Neuronal stem cell (in vitro differentiated cells): Measurements from ENCODE around the gene MED13L.

Source experiments
- DNase-seq: peaks from one replicate; pipeline ENCODE4 v3.0.0-alpha.2; 2013; ENCODE audit warnings: low spot score
- H2AFZ ChIP-seq: one replicate; pipeline ENCODE4 v1.6.1; 2013; ENCODE audit warnings: mild to moderate bottlenecking, low read length, inconsistent platforms
- H2AK5ac ChIP-seq: 2 replicates; pipeline ENCODE4 v1.6.1; 2013; ENCODE audit warnings: low read depth, mild to moderate bottlenecking, inconsistent platforms, low read length, moderate library complexity, mixed read lengths
- H2BK120ac ChIP-seq: 2 replicates; pipeline ENCODE4 v1.6.1; 2013; ENCODE audit warnings: low read depth, mild to moderate bottlenecking, inconsistent platforms, low read length, moderate library complexity, mixed read lengths
- H2BK12ac ChIP-seq: one replicate; pipeline ENCODE4 v1.6.1; 2013; ENCODE audit warnings: low read length, inconsistent platforms
- H2BK15ac ChIP-seq: 2 replicates; pipeline ENCODE4 v1.6.1; 2013; ENCODE audit warnings: mild to moderate bottlenecking, low read length, inconsistent platforms, mixed read lengths
- H2BK5ac ChIP-seq: one replicate; pipeline ENCODE4 v1.6.1; 2013; ENCODE audit warnings: inconsistent platforms, mild to moderate bottlenecking, low read length, moderate library complexity
- H3K14ac ChIP-seq: one replicate; pipeline ENCODE4 v1.6.1; 2013; ENCODE audit warnings: low read length, inconsistent platforms
- H3K18ac ChIP-seq: 2 replicates; pipeline ENCODE4 v1.6.1; 2013; ENCODE audit warnings: low read length, inconsistent platforms
- H3K23ac ChIP-seq: 2 replicates; pipeline ENCODE4 v1.6.1; 2013; ENCODE audit warnings: low read depth, mild to moderate bottlenecking, mixed read lengths, low read length, inconsistent platforms; ENCODE audit not compliant: poor library complexity
- H3K27ac ChIP-seq: replicated peaks from 3 replicates; pipeline ENCODE4 v1.5.1; 2013; ENCODE audit warnings: low read length, inconsistent platforms
- H3K27me3 ChIP-seq, 3 experiments: 2 replicates each; pipeline ENCODE4 v1.6.1; 2013; ENCODE audit warnings: low read length in 3 of 3, mild to moderate bottlenecking in 2 of 3, inconsistent platforms in 1 of 3, low read depth in 1 of 3, mixed read lengths in 1 of 3, moderate library complexity in 1 of 3; ENCODE audit not compliant: control insufficient read depth in 3 of 3, insufficient read depth in 3 of 3
- H3K36me3 ChIP-seq, 2 donors: replicated peaks in 1 of 2; 2 replicates each; pipeline ENCODE4 v1.6.1; 2013; ENCODE audit warnings: low read length in 2 of 2; ENCODE audit not compliant: control insufficient read depth in 2 of 2, insufficient read depth in 2 of 2
- H3K4ac ChIP-seq: 2 replicates; pipeline ENCODE4 v1.6.1; 2013; ENCODE audit warnings: inconsistent platforms, mild to moderate bottlenecking, low read length, moderate library complexity
- H3K4me1 ChIP-seq, 2 donors: 1 replicate in 1 of 2; 2 replicates in 1 of 2; pipeline ENCODE4 v1.6.1; 2013; ENCODE audit warnings: low read length in 2 of 2, low read depth in 1 of 2; ENCODE audit not compliant: control insufficient read depth in 2 of 2, insufficient read depth in 1 of 2
- H3K4me2 ChIP-seq: one replicate; pipeline ENCODE4 v1.6.1; 2013; ENCODE audit warnings: mild to moderate bottlenecking, low read length, inconsistent platforms; ENCODE audit not compliant: insufficient read depth, poor library complexity, severe bottlenecking
- H3K4me3 ChIP-seq, 2 donors: 2 replicates each; pipeline ENCODE4 v1.5.1; 2013; ENCODE audit warnings: low read length in 2 of 2, mild to moderate bottlenecking in 2 of 2, inconsistent platforms in 1 of 2, moderate library complexity in 1 of 2
- H3K79me1 ChIP-seq: one replicate; pipeline ENCODE4 v1.6.1; 2013; ENCODE audit warnings: low read depth, mild to moderate bottlenecking, inconsistent platforms, low read length, moderate library complexity
- H3K9ac ChIP-seq: one replicate; pipeline ENCODE4 v1.6.1; 2013; ENCODE audit warnings: mild to moderate bottlenecking, low read depth, low read length, inconsistent platforms; ENCODE audit not compliant: poor library complexity
- H3K9me3 ChIP-seq, 2 donors: replicated peaks in 1 of 2; 2 replicates each; pipeline versions ENCODE3 to v1.6.1; 2013; ENCODE audit warnings: low read length in 2 of 2, mild to moderate bottlenecking in 2 of 2, inconsistent platforms in 1 of 2, low read depth in 1 of 2, mixed read lengths in 1 of 2, moderate library complexity in 1 of 2; ENCODE audit not compliant: control insufficient read depth in 2 of 2, insufficient read depth in 1 of 2
- H4K8ac ChIP-seq: one replicate; pipeline ENCODE4 v1.6.1; 2013; ENCODE audit warnings: low read depth, mild to moderate bottlenecking, inconsistent platforms, low read length, moderate library complexity
- H4K91ac ChIP-seq: one replicate; pipeline ENCODE4 v1.6.1; 2013; ENCODE audit warnings: low read length, low read depth, mild to moderate bottlenecking, inconsistent platforms; ENCODE audit not compliant: poor library complexity
- WGBS, 2 donors: extraction: QIAGEN DNeasy Blood & Tissue Kit; methylation state at CpG; one replicate each; pipeline ENCODE4 v1.1.7; 2013; ENCODE audit warnings: missing lambda C conversion rate in 2 of 2, mixed read lengths in 1 of 2; ENCODE audit not compliant: insufficient read length in 2 of 2, insufficient replicate concordance in 1 of 2; ENCODE audit errors: extremely low coverage in 2 of 2; 5-methylcytosine and 5-hydroxymethylcytosine counted together

Gene MED13L

DNA sequence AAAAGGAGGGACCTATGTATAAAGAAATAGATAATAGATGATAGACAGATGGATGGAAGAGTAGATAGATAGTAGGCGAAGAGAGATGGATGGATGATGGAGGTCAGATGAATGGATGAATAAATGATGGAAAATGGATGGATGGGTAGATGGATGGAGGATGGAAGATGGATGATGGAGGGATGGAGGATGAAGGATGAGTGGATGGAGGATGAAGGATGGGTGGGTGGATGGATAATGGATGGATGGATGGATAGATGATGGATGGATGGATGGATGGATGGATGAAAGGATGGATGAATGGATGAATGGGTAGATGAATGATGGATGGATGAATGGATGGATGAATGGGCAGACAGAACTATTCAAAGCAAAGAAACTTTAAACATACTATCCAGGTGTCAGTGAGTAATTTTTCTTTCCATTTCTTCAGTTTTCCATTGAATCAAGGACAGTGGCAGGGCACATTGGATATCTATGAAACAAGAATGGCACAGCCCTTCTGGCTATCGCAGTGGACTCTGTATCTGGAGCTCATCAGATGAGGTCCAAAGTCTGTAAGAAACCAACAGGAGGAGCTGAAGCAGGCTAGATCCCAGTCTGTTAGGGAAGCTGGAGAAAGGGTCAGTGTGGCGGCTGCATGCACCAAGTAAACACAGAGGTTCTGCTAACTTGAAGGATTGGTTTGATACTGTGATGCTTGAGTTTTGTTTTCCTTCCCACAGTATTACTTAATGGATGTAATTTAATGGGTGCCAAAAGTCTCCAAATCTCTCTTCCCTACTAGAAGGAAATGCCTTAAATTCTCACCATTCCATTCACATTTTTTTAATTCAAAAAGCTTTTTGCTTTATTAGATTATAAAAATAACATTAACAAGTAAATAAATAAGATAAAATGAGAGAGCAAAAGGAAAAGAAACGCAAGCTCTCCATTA, 18.1 kb upstream of the MED13L start:
- H2BK120ac ChIP-seq, result no peak overlapping the region
- H2AK5ac ChIP-seq, result peak overlapping the region; percentile 39
- no peak overlapping the region for H3K4me3 ChIP-seq
- no peak overlapping the region for H3K4ac ChIP-seq
- H2BK5ac ChIP-seq, result no peak overlapping the region
- no peak overlapping the region for H2AFZ ChIP-seq
- H3K4me2 ChIP-seq, result no peak overlapping the region
- H3K9ac ChIP-seq, result no peak overlapping the region
- H3K27ac ChIP-seq, result no peak overlapping the region
- 100% methylated on average over 1 of the region's 4 CpGs for WGBS, 2 donors
- peaks cover 0 to 21% (median 0%) of the 10 kb centered on the region in 3 experiments for H3K27me3 ChIP-seq
- H3K14ac ChIP-seq, result no peak overlapping the region
- H2BK12ac ChIP-seq, result no peak overlapping the region
- no peak overlapping the region for H3K23ac ChIP-seq
- no peaks in the 10 kb centered on the region for H3K79me1 ChIP-seq
- no peak overlapping the region for H2BK15ac ChIP-seq
- H4K91ac ChIP-seq, result no peak overlapping the region
- no peaks in the 10 kb centered on the region for H3K9me3 ChIP-seq
- H4K8ac ChIP-seq, result no peak overlapping the region
- H3K4me1 ChIP-seq, result peaks cover 0 to 9% of the 10 kb centered on the region in 2 donors
- no peak for DNase-seq
- H3K18ac ChIP-seq, result peak overlapping the region; percentile 61
- H3K36me3 ChIP-seq, result no peaks in the 10 kb centered on the region

GRCh38 chr12:116294454-116295165, 17.1 kb upstream of the MED13L start:
- Histone ChIP-seq H3K4ac (no peak overlapping the region), H3K9me3 (no peaks in the 10 kb centered on the region), H3K4me3 (no peak overlapping the region), H3K18ac (no peak overlapping the region), H2BK120ac (no peak overlapping the region), H3K27me3 (peaks cover 0 to 11% (median 0%) of the 10 kb centered on the region in 3 experiments), H2BK12ac (no peak overlapping the region), H3K79me1 (no peaks in the 10 kb centered on the region), H3K27ac (peak overlapping the region; percentile 28), H3K23ac (no peak overlapping the region), H4K8ac (no peak overlapping the region), H3K9ac (no peak overlapping the region), H4K91ac (no peak overlapping the region), H2BK5ac (no peak overlapping the region), H2BK15ac (no peak overlapping the region), H2AFZ (no peak overlapping the region), H3K4me2 (no peak overlapping the region), H2AK5ac (no peak overlapping the region), H3K4me1 (peaks cover 0 to 7% of the 10 kb centered on the region in 2 donors), H3K14ac (no peak overlapping the region), H3K36me3 (no peaks in the 10 kb centered on the region)
- no peak for DNase-seq
- no CpG with 5 or more reads among the region's 4 CpGs for WGBS, 2 donors

GRCh38 chr12:116293687-116294453, 16.4 kb upstream of the MED13L start:
- H3K4me2 ChIP-seq, result no peak overlapping the region
- H3K14ac ChIP-seq, result no peak overlapping the region
- DNase-seq, result no peak
- no peak overlapping the region for H4K8ac ChIP-seq
- H3K23ac ChIP-seq, result no peak overlapping the region
- no peak overlapping the region for H2BK15ac ChIP-seq
- no peak overlapping the region for H3K18ac ChIP-seq
- no peak overlapping the region for H2BK12ac ChIP-seq
- H2AFZ ChIP-seq, result no peak overlapping the region
- H3K79me1 ChIP-seq, result no peaks in the 10 kb centered on the region
- H3K27ac ChIP-seq, result no peak overlapping the region
- H3K9ac ChIP-seq, result no peak overlapping the region
- no peak overlapping the region for H2BK120ac ChIP-seq
- no peak overlapping the region for H3K4ac ChIP-seq
- H3K4me3 ChIP-seq, result no peak overlapping the region
- peaks cover 0 to 5% of the 10 kb centered on the region in 2 donors for H3K4me1 ChIP-seq
- H3K36me3 ChIP-seq, result no peaks in the 10 kb centered on the region
- no peak overlapping the region for H2AK5ac ChIP-seq
- peaks cover 0 to 4% (median 0%) of the 10 kb centered on the region in 3 experiments for H3K27me3 ChIP-seq
- no peak overlapping the region for H2BK5ac ChIP-seq
- WGBS, 2 donors, result no CpG with 5 or more reads among the region's 4 CpGs
- no peaks in the 10 kb centered on the region for H3K9me3 ChIP-seq
- H4K91ac ChIP-seq, result no peak overlapping the region
